ENCODE measurements around the gene EEF1G. TPM values are rescaled to one million over a fixed set of nuclear protein-coding genes. Genes with fewer than 3 reads are reported as not detected.
A peak's percentile ranks its signal among the peaks of the same experiment; 100 is the strongest.

The EEF1G gene
- total and polyA plus RNA-seq, 9 of the 15 experiments (the other 6 are each of a cell fraction or from before 2014, with no cell fraction given): 985 to 2,349 (median 2,035) TPM

DNA sequence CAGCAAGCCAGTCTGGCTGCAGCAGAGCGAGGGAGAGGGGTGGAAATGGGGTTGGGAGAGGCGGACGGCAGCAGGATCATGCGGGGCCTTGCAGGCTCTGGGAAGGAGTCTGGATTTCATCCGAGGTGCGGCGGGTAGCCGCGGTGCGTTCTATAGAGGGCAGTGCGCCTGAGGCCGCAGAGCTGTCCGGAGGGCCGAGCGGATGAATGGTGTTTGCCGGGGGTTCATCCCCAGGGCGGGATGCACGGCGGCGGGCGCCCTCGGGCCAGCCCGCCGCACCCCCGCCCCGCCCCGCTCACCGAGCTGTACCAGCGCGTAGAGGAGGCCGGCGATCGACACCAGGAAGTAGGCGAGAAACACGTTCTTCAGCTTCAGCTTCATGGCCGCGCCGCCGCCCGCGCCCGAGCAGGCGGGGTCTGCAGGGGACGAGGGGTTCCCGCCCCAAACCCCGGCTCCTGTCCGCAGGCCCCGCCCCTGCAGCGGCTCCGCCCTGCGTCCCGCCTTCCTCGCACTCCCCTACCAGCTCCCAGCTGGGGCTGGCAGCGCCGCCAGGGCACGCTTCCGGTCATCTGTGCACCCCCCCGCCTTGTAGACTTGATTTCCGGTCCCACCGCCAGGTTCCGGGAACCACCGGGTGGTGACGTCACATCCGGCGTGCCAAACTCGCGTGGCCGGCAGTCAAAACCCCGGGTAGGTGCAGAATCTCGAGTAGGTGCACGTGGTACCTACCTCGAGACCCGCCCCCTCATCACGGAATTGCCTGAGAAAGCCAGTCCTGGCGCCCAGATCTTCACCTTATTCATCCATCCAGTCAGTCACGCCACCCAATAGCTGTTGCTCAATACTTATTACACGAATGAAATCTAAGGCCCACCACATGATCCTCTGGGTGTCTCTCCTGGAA, 48.1 kb upstream of the EEF1G start, which contains the start of gene B3GAT3 (continued):
- TF ChIP-seq, protein P1, sequence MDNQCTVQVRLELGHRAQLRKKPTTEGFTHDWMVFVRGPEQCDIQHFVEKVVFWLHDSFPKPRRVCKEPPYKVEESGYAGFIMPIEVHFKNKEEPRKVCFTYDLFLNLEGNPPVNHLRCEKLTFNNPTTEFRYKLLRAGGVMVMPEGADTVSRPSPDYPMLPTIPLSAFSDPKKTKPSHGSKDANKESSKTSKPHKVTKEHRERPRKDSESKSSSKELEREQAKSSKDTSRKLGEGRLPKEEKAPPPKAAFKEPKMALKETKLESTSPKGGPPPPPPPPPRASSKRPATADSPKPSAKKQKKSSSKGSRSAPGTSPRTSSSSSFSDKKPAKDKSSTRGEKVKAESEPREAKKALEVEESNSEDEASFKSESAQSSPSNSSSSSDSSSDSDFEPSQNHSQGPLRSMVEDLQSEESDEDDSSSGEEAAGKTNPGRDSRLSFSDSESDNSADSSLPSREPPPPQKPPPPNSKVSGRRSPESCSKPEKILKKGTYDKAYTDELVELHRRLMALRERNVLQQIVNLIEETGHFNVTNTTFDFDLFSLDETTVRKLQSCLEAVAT (IDR thresholded peaks at IDR 0.05): 0 out of 4 replicates have a peak, but pooled peaks of 1 of the 2 experiments have one; percentile 69
- no peak for TF ChIP-seq ZNF507 (tag; conservative IDR thresholded peaks at IDR 0.05)
- TF ChIP-seq MXI1 (IDR thresholded peaks at IDR 0.05; ENCODE audit: low read depth, low read length): peak; percentile 98
- TF ChIP-seq GABPB2 (CRISPR knock-in tag; conservative IDR thresholded peaks at IDR 0.05): no peak
- no peak for TF ChIP-seq HNRNPH1 (optimal IDR thresholded peaks at IDR 0.05; ENCODE audit: low read depth, low read length)
- TF ChIP-seq SMAD1 (IDR thresholded peaks at IDR 0.05; ENCODE audit: low read depth, low read length, partially characterized antibody): no peak
- TF ChIP-seq RREB1 (CRISPR knock-in tag; IDR thresholded peaks at IDR 0.05): 0 out of 2 replicates have a peak, but pooled peaks have one; percentile 12
- TF ChIP-seq FOXM1 (IDR thresholded peaks at IDR 0.05; ENCODE audit: low read depth): no peak
- no peak; the same call in 1 of the 2 replicates for TF ChIP-seq FOXM1 (CRISPR knock-in tag; IDR thresholded peaks at IDR 0.05; ENCODE audit: low read depth)
- no peak for TF ChIP-seq CEBPZ (IDR thresholded peaks at IDR 0.05; ENCODE audit: borderline replicate concordance, low read depth, low read length)
- TF ChIP-seq, protein P2, sequence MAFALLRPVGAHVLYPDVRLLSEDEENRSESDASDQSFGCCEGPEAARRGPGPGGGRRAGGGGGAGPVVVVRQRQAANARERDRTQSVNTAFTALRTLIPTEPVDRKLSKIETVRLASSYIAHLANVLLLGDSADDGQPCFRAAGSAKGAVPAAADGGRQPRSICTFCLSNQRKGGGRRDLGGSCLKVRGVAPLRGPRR (CRISPR knock-in tag; IDR thresholded peaks at IDR 0.05): 0 out of 2 replicates have a peak, but pooled peaks have one; percentile 17
- TF ChIP-seq PHB2 (IDR thresholded peaks at IDR 0.05; ENCODE audit: low read depth): no peak
- TF ChIP-seq RBM22 (IDR thresholded peaks at IDR 0.05; ENCODE audit: low read depth, low read length, poor library complexity, severe bottlenecking): peak; percentile 66
- TF ChIP-seq POLR2H (tag; IDR thresholded peaks at IDR 0.05; ENCODE audit: low read depth): peak; percentile 54
- TF ChIP-seq RAD51 (IDR thresholded peaks at IDR 0.05; ENCODE audit: borderline replicate concordance, low read depth): peak; percentile 75
- no peak for TF ChIP-seq SMAD2 (IDR thresholded peaks at IDR 0.05; ENCODE audit: low read depth, low read length)

Measured in K562 (cell line).